ENCODE data around the gene BAG3.
A peak's percentile ranks its signal among the peaks of the same experiment; 100 is the strongest.

BAG3 gene

DNA sequence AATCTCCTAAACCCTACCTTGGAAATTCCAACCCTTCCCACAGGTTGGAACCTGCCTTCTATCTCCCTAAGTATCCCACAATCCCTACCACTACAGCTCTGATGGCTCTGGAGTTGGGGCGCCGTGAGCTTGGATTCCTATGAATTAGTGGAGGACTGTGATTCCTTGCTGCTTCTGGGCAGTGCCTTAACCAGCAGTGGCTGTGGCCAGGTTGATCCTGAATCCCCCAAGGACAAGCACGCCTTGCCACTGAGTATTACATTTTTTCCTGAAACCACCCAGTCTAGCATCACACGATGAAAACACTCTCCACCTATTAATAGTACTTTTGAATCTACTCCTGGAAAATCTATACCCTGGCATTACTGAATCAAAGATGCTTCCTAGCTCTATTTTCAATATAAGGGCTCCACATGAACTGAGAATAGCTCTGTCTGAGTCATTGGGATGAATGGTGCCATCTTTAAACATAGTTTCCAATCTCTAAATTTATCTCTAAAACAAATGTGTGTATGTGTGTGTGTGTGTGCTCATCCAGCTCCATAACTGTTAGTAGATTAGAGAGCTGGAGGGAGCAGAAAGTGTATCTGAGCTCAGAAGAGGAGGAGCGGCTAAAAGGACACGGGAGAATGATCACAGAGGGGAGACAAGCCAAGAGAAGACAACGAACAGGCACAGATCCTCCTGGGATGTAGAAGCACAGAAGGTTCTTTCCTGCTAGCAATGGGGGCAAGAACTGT is 62.7 kb downstream of the BAG3 start:
- no peak overlapping the region for H3K4me3 ChIP-seq (ENCODE audit: low read length in 2 of 2)
- H3K9ac ChIP-seq (ENCODE audit: low read length in 2 of 2) = no peak overlapping the region
- H3K4me1 ChIP-seq (ENCODE audit: control insufficient read depth, insufficient read depth, low read length) = peaks cover 3% of the 10 kb centered on the region
- H3K27ac ChIP-seq (ENCODE audit: low read length) = no peak overlapping the region
- H3K9me3 ChIP-seq (ENCODE audit: control insufficient read depth in 2 of 2, low read length in 2 of 2) = no peaks in the 10 kb centered on the region
- no peaks in the 10 kb centered on the region for H3K36me3 ChIP-seq (ENCODE audit: control insufficient read depth in 2 of 2, insufficient read depth in 2 of 2, low read length in 2 of 2)
- no peaks in the 10 kb centered on the region for H3K27me3 ChIP-seq (ENCODE audit: control insufficient read depth in 1 of 2, insufficient read depth in 2 of 2, low read length in 2 of 2)

GRCh38 chr10:119714484-119714816 is 63.3 kb downstream of the BAG3 start:
- Histone ChIP-seq H3K9ac (ENCODE audit: low read length in 2 of 2) (no peak overlapping the region), H3K4me1 (ENCODE audit: control insufficient read depth, insufficient read depth, low read length) (peaks cover 3% of the 10 kb centered on the region), H3K36me3 (ENCODE audit: control insufficient read depth in 2 of 2, insufficient read depth in 2 of 2, low read length in 2 of 2) (no peaks in the 10 kb centered on the region), H3K9me3 (ENCODE audit: control insufficient read depth in 2 of 2, low read length in 2 of 2) (no peaks in the 10 kb centered on the region), H3K27me3 (ENCODE audit: control insufficient read depth in 1 of 2, insufficient read depth in 2 of 2, low read length in 2 of 2) (no peaks in the 10 kb centered on the region), H3K4me3 (ENCODE audit: low read length in 2 of 2) (no peak overlapping the region), H3K27ac (ENCODE audit: low read length) (no peak overlapping the region)

DNA sequence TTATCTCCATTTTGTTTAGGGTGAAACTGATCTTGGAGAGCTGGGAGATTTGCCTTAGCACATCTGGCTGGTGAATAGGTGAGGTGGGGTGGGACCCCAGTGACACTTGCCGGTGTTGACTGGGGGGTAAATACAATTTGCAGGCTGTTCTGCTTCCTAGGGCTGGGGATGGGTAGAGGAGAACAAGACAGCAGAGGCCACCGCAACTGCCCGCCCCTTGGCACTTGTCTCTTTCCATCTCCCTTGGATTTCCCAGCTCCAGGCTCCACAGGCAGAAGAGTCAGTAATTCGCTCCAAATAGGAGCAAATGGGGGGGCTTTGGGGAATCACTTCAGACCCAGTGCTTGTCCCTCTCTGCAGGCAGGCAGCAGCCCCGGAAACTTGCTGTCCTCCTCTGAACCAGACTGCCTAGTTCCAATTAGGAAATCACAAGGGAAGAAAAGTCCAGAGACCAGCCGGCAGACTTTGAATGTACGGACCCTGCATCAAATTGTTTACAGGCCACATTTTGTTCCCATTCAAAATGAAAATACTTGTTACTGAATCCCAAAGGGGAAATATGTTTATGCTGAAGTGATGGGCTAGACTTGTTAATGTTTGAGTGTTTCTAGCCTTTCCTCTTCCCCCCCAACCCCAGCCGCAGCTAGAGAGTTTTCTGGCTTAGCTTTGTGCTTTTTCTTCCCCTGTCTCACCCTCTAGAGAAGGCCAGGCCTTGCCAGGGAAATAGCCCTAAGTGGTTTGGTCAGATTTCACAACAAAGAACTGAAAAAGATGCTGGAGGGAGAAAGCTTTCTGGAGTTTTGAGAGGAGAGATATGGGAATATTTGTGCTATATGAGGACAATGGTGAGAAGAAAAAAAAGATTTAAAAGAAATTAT is 64.7 kb downstream of the BAG3 start:
- H3K36me3 ChIP-seq (ENCODE audit: control insufficient read depth in 2 of 2, insufficient read depth in 2 of 2, low read length in 2 of 2) = no peaks in the 10 kb centered on the region
- H3K9ac ChIP-seq (ENCODE audit: low read length in 2 of 2) = peak overlapping the region in 1 of 2 donors; percentile 29
- H3K27ac ChIP-seq (ENCODE audit: low read length) = no peak overlapping the region
- peak overlapping the region in 1 of 2 donors; percentile 22 for H3K4me3 ChIP-seq (ENCODE audit: low read length in 2 of 2)
- peaks cover 3% of the 10 kb centered on the region for H3K4me1 ChIP-seq (ENCODE audit: control insufficient read depth, insufficient read depth, low read length)
- no peaks in the 10 kb centered on the region for H3K27me3 ChIP-seq (ENCODE audit: control insufficient read depth in 1 of 2, insufficient read depth in 2 of 2, low read length in 2 of 2)
- no peaks in the 10 kb centered on the region for H3K9me3 ChIP-seq (ENCODE audit: control insufficient read depth in 2 of 2, low read length in 2 of 2)

- Histone ChIP-seq H3K4me1 (ENCODE audit: control insufficient read depth, insufficient read depth, low read length) (peaks cover 19% of the 10 kb centered on the region), H3K9ac (ENCODE audit: low read length in 2 of 2) (no peak overlapping the region), H3K4me3 (ENCODE audit: low read length in 2 of 2) (no peak overlapping the region), H3K27me3 (ENCODE audit: control insufficient read depth in 1 of 2, insufficient read depth in 2 of 2, low read length in 2 of 2) (no peaks in the 10 kb centered on the region), H3K27ac (ENCODE audit: low read length) (no peak overlapping the region), H3K36me3 (ENCODE audit: control insufficient read depth in 2 of 2, insufficient read depth in 2 of 2, low read length in 2 of 2) (no peaks in the 10 kb centered on the region), H3K9me3 (ENCODE audit: control insufficient read depth in 2 of 2, low read length in 2 of 2) (no peaks in the 10 kb centered on the region)
These were observed 72.0 kb downstream of the BAG3 start for GRCh38 chr10:119723161-119723560.

- Histone ChIP-seq H3K4me3 (ENCODE audit: low read length in 2 of 2) (no peak overlapping the region), H3K27me3 (ENCODE audit: control insufficient read depth in 1 of 2, insufficient read depth in 2 of 2, low read length in 2 of 2) (no peaks in the 10 kb centered on the region), H3K4me1 (ENCODE audit: control insufficient read depth, insufficient read depth, low read length) (peaks cover 21% of the 10 kb centered on the region), H3K9me3 (ENCODE audit: control insufficient read depth in 2 of 2, low read length in 2 of 2) (no peaks in the 10 kb centered on the region), H3K36me3 (ENCODE audit: control insufficient read depth in 2 of 2, insufficient read depth in 2 of 2, low read length in 2 of 2) (no peaks in the 10 kb centered on the region), H3K9ac (ENCODE audit: low read length in 2 of 2) (no peak overlapping the region), H3K27ac (ENCODE audit: low read length) (no peak overlapping the region)
These were observed 72.4 kb downstream of the BAG3 start for GRCh38 chr10:119723624-119724023.

DNA sequence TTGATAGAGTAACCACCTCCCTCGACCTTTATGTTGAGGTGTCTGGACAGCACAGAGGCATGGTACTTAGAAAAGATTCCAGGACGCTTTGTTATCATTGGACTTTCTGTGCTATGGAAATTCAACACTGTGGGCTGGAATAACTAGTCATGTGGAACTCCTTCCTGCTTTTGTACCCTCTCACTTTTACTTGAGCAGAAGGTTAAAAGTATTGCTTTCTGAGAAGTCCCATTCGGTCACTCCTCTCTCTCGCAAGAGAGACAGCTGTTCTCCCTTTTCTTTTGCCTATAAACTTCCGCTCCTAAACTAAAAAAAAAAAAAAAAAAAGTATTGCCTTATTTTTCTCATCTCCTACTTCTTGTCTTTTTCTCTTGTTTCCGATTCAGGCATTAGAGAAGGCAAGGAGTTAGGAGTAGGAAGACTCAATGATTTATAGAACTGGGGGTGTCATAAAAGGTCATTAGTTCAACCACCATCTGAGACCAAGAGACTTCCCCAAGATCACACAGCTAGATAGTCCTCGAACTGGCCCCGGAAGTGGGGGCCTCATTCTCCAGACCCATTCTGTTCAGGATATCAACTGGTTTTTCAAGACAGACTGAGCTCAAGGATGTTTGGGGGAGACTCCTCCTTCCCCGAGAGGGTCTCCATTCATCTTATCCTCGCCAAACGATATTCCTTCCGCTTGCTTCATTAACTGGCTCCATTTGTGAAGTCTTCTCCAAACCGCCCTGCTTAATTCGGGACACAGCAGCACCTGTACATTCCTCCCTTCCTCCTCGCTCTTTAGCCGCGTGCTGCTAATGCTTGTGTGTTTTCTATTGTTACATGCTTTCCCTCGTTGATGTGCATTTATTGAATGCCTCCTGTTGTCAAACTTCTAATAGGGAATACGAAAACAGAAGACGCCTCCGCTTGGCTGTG is 73.7 kb downstream of the BAG3 start:
- H3K4me1 ChIP-seq (ENCODE audit: control insufficient read depth, insufficient read depth, low read length) = peaks cover 21% of the 10 kb centered on the region
- H3K36me3 ChIP-seq (ENCODE audit: control insufficient read depth in 2 of 2, insufficient read depth in 2 of 2, low read length in 2 of 2) = no peaks in the 10 kb centered on the region
- H3K9me3 ChIP-seq (ENCODE audit: control insufficient read depth in 2 of 2, low read length in 2 of 2) = no peaks in the 10 kb centered on the region
- peak overlapping the region; percentile 79 to 86 for H3K9ac ChIP-seq (ENCODE audit: low read length in 2 of 2)
- H3K4me3 ChIP-seq (ENCODE audit: low read length in 2 of 2) = peak overlapping the region; percentile 84 to 90
- H3K27me3 ChIP-seq (ENCODE audit: control insufficient read depth in 1 of 2, insufficient read depth in 2 of 2, low read length in 2 of 2) = no peaks in the 10 kb centered on the region
- H3K27ac ChIP-seq (ENCODE audit: low read length) = peak overlapping the region; percentile 73

DNA sequence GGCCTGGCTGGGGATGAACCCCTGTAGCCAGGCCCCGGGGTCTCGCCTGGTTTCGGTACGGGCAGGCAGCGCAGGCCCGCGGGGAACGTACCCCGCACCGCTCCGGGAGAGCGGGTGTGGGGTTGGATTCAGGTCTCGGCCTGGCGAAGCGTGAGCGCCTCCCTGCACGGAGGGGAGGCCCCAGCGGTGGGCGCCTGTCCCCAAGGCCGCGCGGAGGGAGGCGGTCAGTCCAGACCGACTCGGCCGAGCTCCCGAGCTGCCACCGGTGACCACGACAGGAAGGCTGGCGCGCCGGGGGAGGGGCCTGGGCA is 74.3 kb downstream of the BAG3 start:
- peak overlapping the region; percentile 84 to 90 for H3K4me3 ChIP-seq (ENCODE audit: low read length in 2 of 2)
- peak overlapping the region; percentile 73 for H3K27ac ChIP-seq (ENCODE audit: low read length)
- no peaks in the 10 kb centered on the region for H3K9me3 ChIP-seq (ENCODE audit: control insufficient read depth in 2 of 2, low read length in 2 of 2)
- peaks cover 21% of the 10 kb centered on the region for H3K4me1 ChIP-seq (ENCODE audit: control insufficient read depth, insufficient read depth, low read length)
- no peaks in the 10 kb centered on the region for H3K36me3 ChIP-seq (ENCODE audit: control insufficient read depth in 2 of 2, insufficient read depth in 2 of 2, low read length in 2 of 2)
- no peaks in the 10 kb centered on the region for H3K27me3 ChIP-seq (ENCODE audit: control insufficient read depth in 1 of 2, insufficient read depth in 2 of 2, low read length in 2 of 2)
- peak overlapping the region; percentile 79 to 86 for H3K9ac ChIP-seq (ENCODE audit: low read length in 2 of 2)

DNA sequence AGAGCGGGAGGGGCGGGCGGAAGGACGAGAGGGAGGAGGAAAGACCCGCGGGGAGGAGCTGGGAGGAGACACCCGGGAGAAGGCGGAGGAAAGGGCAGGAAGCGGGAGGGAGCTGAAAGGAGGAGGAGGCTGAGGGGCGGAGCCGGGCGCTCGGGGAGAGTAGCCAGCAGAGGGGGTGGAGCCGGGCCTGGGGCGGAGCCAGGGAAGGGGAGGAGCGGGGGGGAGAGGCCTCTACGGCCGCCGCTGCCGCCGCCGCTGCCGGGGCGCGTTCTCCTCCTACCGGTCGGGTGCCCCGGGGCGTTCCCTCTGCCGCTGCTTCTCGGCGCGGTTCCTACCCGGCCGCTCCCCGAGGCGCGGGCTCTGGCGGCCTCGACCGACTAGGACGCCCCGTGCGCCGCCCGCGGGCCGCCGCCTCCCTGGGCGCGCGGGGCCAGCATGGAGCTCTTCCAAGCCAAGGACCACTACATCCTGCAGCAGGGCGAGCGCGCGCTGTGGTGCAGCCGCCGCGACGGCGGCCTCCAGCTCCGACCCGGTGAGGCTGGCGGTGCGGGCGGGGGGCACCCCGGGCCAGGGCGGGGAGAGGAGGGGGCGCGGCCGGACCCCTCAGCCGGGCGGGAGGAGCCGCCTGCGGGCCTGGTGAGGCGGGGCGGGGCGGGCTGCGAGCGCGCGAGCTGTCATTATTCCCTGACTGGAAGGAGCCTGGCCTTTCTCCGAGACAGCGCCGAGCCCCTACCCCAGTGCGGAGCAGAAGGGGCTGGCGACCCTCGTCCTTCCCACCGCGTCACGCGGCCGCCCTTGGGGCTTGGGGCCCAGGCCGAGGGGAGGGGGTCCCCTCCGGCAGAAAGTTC is 74.9 kb downstream of the BAG3 start, which contains the start of gene INPP5F:
INPP5F (plus strand) TSS at position 223 of the 848 bp plus-strand sequence; CDS start at position 436, 213 bp downstream.
- no peaks in the 10 kb centered on the region for H3K27me3 ChIP-seq (ENCODE audit: control insufficient read depth in 1 of 2, insufficient read depth in 2 of 2, low read length in 2 of 2)
- no peaks in the 10 kb centered on the region for H3K36me3 ChIP-seq (ENCODE audit: control insufficient read depth in 2 of 2, insufficient read depth in 2 of 2, low read length in 2 of 2)
- H3K9ac ChIP-seq (ENCODE audit: low read length in 2 of 2) = peak within 1 kb of the TSS; percentile 79 to 86
- H3K9me3 ChIP-seq (ENCODE audit: control insufficient read depth in 2 of 2, low read length in 2 of 2) = no peaks in the 10 kb centered on the region
- H3K4me3 ChIP-seq (ENCODE audit: low read length in 2 of 2) = peak within 1 kb of the TSS; percentile 90 to 94
- H3K4me1 ChIP-seq (ENCODE audit: control insufficient read depth, insufficient read depth, low read length) = peaks cover 21% of the 10 kb centered on the region
- peak within 1 kb of the TSS; percentile 76 for H3K27ac ChIP-seq (ENCODE audit: low read length)

GRCh38 chr10:119726676-119727261 is 75.6 kb downstream of the BAG3 start:
- H3K4me1 ChIP-seq (ENCODE audit: control insufficient read depth, insufficient read depth, low read length) = peaks cover 21% of the 10 kb centered on the region
- peak overlapping the region; percentile 90 to 94 for H3K4me3 ChIP-seq (ENCODE audit: low read length in 2 of 2)
- no peaks in the 10 kb centered on the region for H3K36me3 ChIP-seq (ENCODE audit: control insufficient read depth in 2 of 2, insufficient read depth in 2 of 2, low read length in 2 of 2)
- no peaks in the 10 kb centered on the region for H3K9me3 ChIP-seq (ENCODE audit: control insufficient read depth in 2 of 2, low read length in 2 of 2)
- H3K9ac ChIP-seq (ENCODE audit: low read length in 2 of 2) = peak overlapping the region; percentile 75 to 79
- no peaks in the 10 kb centered on the region for H3K27me3 ChIP-seq (ENCODE audit: control insufficient read depth in 1 of 2, insufficient read depth in 2 of 2, low read length in 2 of 2)
- peak overlapping the region; percentile 76 for H3K27ac ChIP-seq (ENCODE audit: low read length)
